SK-MEL-5 (cell line): Measurements from ENCODE around the gene KCNK7. TPM values are rescaled to one million over a fixed set of nuclear protein-coding genes. Genes with fewer than 3 reads are reported as not detected.

ENCODE experiments used
- DNase-seq: peaks from one replicate; pipeline ENCODE4 v3.0.0-alpha.2; 2016; ENCODE audit warnings: low read depth, low spot score
- in situ Hi-C: cut with HindIII; loops from 2 replicates; pipeline ENCODE4 v1.10.0; 2016; ENCODE audit warnings: low sequenced_read_pairs, high pct_unique_total_duplicates, low pct_unique_long_range_greater_than_20kb
- total RNA-seq: library from RNA; depleted of rRNA; stranded (reverse); fragments of >200 nt; shearing (Covaris generic); gene quantifications from 2 replicates; pipeline ENCODE4 v1.2.3, GENCODE V29; 2014

KCNK7 gene
- total RNA-seq, 1 experiment from 2014 or later, result not detected

DNA sequence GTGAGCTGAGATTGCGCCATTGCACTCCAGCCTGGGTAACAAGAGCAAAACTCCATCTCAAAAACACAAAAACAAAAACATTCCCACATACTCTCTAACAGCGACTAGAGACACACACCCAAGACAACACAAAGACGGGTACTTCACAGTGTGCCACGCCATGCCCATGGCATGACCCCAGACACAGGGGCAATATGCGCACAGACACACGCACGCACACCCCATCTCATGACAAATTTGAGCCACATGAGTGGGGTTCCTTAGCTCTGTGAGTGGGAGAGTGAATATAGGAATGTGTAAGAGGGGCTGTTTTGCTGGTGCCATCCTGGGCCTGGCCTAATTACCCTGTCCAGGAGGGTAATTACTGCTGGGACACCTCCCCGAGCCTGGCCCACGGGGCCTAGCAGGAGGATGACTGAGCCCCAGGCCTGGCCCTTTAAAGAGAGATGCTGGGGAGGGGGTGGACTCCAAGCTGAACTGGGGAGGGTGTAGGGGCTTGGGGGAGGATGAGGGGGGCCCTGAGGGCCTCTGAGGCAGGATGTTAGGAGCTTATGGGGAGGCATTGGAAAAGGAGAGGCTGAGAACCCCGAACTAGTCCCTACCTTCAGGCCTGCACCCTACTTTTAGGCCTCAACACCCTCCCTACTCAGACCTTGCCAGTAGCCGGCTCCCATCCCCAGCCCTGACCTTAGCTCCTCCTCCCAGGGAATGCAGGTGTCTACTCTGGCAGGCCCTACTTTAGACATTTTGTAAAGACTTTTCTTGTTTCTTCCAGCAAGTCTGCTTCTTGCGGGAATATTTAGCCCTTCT lies 38.9 kb downstream of the KCNK7 start:
- no peak for DNase-seq
- in situ Hi-C loops, result no loop called here

DNA sequence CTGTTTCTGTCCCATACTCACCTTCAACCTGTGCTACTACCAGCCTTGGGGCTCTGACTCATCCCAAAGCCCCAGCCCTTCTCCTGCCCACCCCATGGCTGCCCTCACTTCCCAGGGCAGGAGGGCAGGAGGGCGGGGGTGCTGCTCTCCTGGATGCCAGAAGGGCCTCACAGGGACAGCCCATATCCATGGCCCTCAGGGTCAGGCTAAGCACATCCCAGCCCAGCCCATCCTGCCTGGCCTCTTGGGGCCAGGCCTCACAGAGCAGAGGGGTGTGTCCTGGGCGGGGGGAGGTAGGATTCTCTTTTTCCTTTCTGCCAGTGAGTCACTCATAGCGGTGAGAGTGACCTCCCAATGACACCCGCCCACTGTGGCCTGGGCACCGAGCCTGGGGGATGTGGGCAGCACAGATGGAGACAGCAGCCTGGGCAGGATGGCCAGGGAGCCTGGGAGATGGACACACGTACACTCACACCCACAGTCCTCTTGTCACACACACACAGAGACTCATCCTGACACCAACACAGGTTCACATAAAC lies 39.8 kb downstream of the KCNK7 start:
- DNase-seq, result no peak
- in situ Hi-C loops, result no loop called here

DNA sequence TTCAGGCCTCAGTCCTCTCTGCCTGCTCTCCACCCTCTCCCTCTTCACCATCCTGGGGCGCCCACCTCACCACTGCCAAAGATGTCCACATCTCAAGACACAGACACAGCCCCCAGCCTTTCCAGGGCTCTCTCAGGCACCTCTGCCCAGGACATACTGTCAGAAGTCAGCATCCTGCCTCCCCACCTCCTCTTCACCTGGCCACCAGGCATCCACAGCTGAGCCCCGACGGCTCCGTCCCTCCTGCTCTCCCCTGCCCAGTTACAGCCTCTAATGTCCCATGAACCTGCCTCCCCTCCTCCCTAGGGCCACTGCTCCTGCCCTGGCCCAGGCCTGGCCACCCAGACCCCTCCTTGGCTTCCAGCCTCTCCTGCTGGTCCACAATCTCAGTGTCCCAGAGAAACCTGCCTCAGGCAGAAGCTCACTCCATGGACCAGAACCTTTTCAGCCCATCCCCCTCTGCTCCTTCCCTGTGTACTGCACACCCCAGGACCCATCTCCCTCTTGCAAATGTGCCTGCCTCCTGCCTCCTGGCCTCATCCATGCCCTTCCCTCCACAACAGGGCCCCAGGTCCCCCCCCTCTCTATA lies 40.7 kb downstream of the KCNK7 start:
- no peak for DNase-seq
- in situ Hi-C loops, result no loop called here

DNA sequence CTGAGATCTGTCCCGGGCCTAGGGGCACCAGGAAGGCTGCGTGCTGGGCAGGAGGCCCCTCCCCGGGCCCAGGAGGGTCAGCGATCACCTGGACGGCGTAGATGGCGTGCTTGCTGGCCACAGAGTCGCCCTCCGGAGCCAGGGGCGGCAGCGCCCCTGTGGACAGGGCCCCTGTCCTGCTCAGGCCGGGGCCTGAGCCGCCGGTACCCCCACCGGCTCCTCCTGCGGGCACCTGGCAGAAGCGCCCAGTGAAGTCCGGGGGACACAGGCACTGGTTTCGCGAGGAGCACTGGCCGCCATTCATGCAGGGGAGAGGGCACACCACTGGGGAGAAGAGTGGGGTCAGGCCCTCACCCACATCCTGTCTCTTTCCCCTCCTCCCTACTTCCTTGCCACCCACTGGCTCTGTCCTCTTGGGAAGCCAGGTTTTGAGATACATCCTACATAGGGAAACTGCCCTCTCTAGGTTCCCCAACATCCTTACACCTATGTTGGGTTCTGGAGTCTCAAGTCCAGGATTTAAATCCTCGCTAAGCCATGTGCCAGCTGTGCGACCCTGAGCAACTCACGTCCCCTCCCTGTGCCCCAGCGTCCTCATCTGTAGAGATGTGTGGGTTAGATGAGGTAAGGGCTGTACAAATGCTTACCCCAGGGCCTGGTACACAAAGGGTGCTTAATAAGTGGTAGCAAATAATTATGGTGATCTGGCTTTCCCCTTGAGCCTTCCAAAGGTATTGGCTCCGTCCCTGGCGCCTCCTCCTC lies 41.4 kb downstream of the KCNK7 start:
- in situ Hi-C loops, result no loop called here
- no peak for DNase-seq

DNA sequence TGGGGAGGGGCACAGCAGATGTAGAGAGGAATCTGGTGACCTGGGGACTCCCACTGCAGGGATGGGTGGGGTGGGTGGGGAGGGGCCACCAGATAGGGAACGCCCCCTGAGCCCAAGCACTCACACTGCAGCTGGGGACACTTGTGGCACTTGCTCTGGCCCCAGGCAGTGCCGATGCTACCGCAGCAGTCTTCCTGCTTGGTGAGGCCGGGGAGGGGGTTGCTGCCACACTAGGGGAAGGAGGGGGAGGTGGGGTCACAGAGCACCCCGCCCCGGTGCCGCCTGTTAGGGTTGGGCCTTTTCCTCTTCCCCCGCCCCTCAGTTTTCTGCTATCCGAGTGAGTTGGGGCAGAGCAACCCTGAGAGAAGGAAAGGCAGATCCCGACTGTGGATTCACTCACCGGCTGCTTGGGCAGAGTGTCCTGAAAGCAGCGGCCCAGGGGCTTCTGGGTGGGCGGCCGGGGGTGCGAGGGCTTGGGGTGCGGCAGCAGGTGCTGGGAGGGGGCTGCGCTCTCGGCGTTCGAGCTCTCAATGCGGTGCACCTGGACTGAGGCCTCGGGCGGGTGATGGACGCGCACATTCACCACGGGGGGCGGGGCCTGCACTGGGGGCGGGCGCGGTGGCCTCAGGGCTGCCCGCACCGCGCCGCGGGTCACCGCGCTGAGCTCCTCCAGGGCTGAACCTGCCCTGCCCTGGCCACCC lies 42.1 kb downstream of the KCNK7 start:
- DNase-seq, result no peak
- in situ Hi-C loops, result no loop called here

DNA sequence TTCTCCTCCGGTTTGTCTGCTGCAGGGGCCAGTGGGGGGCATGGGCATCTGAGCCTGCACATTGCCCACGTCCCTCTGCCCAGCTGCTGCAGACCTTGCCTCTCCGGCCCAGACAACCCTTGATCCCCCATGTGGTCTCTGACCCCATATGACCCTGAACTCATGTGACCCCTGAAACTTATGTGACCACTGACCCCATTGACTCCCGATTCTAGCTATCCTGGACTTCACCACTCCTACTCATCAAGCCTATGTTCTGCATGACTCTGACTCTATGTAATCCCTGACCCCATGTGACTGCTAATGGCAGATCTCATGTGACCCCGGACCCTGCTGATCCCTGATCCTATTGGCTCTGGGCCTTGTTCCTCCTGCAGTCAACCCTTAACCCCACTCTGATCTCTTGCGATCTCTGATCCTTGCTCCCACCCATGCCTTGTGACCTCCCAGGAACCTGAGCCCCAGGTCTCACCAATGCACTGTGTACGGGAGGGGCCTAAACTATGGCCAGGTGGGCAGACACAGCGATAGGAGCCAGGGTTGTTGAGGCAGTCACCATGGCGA lies 43.1 kb downstream of the KCNK7 start:
- peak; percentile 32 for DNase-seq
- in situ Hi-C loops, result no loop called here

DNA sequence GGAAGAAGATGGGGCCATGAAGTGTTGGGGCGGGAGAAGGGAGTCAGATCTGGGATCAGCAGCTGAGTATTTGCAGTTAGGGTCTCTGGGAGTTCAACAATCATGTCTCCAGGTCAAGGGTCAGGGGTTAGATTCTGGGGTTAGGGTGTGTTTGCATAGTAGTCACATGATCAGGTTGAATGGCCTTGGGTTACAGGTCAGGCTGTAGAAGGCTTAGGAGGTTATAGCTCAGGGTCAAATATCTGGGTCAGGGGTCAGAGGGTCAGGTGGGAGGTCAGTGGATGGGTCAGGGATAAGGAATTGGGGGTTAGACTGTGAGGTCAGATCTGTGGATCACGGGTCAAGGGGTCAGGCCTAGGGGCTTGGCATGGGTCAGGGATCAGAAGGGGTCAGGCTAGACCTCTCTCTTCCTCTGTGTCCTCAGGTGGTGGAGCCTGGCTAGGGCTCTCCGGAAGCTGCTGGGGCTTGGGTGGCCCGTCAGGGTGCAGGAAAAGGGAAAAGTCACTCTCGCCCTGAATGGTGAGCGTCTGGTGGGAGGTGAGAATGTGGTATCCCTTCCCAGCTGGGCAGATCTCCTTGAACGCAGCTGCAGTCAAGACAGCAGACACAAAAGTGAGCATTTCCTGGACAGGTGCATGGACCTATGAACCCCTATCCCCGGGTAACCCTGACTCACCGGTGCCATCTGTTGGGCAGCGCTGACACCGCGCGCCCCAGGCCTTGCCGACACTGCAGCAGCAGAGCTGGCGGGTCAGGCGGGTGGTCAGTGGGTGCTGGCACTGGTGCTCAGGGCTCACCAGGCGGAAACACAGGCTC lies 43.8 kb downstream of the KCNK7 start:
- DNase-seq, result peak; percentile 43
- in situ Hi-C loops, result no loop called here

DNA sequence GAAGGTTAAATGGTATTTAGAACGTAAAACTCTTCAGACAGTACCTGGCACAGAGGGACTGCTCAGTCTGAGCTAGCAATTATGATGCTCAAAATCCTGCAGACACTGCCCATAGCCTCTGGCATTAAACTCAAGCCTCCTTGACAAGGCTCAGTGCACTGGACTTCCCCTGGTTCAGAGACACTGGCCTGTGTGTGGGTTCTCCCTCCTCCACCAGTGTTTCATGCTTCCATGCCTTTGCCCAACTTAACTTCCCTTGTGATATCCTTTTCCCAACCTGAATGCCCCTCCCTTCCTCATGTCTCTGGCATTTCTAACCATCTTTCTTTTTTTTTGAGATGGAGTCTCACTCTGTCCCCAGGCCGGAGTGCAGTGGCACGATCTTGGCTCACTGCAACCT lies 46.5 kb downstream of the KCNK7 start:
- in situ Hi-C loops, result no loop called here
- no peak for DNase-seq

DNA sequence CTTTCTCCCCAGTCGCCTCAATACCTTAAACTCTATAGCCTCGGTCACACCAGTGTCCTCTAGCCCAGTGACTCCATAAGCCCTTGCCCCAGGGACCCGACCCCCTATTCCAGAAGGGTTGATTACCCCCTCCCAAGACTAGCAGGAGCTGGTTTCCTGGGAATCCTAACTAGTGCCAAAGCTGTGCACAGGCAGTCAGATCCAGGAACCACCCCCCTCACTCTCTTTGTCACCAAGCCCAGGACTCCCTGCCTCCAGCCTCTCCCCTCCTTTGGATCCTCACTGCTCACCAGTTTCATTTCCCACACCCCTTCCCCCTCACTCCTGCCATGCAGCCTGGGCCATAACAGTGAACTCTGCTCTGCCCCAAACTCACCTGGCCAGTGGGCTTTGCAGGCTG lies 47.2 kb downstream of the KCNK7 start:
- no peak for DNase-seq
- in situ Hi-C loops, result no loop called here

DNA sequence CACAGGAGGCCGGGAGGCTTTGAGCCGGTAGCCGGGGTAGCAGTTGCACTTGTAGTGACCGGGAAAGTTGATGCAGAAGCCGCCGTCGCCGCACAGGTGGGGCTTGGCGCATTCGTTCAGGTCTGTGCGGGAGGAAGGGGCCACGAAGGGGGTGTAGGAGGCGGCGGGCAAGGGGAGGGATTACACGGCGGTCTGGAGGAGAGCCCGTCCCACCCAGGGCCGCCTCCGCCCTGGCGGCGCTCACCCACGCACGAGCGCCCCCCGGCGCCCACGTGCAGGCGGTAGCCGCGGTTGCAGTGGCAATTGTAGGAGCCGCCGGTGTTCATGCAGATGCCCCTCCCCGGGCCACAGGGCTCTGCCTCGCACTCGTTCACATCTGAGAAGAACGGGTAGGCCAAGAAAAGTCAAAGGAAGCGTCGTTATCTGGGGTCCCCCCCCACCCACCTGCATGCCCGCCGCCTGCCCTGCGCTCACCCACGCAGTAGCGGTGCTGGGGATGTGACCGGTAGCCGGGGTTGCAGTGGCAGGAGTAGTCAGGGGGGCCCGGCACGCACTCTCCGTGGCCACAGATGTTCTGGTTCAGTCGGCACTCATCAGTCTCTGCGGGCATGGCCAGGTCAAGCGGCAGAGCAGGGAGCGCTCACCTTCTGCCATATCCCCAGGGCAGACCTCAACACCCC lies 48.0 kb downstream of the KCNK7 start:
- in situ Hi-C loops, result no loop called here
- DNase-seq, result no peak

DNA sequence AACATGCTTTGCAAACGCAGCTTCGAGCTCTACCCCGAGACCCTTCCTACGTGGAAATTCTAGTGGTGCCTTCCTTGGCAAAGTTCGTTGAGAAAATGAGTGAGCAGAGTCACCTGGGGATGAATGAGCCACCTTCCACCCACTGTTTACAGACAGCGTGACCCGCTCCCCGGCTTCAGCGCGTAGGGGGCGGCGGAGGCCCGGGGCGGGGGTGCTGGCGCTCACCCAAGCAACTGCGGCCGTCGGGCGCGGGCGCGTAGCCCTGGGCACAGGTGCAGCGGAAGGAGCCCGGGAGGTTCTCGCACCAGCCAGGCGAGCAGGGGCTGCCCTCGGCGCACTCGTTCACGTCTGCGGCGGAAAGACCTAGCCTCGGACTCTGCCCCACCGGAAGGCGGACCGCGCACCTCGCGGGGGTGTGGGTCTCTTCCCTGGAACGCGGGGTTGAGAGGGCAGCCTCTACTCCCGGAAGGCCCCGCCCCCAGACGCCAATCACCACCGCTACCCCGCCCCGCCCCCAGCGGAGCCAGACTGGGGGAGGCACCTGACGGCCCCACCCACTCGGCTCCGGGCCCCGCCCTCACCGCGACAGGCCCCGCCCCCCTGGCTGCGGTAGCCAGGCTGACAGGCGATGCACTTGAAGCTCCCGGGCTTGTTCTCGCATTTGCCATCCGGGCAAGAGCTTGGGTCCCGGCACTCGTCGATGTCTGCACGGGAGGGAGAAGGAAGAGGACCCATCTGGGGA lies 49.2 kb downstream of the KCNK7 start:
- peak; percentile 48 for DNase-seq

DNA sequence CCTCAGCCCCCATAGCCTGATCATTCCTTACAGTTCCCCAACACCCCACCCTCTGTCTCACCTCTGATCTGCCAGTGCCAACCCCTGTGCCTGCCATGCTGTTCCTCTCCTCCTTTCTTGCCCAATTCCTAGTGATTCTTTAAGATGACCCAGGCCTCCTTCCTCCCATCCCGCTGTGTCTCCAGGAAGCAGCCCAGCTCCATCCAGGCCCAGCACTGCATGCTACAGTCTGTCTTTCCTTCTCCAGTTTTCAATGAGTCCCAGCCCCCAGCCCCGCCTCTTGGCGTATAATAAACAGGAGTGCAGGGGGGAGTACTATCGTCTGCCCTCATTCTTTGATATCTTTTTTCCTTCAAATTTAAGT lies 49.8 kb downstream of the KCNK7 start:
- in situ Hi-C loops, result no loop called here
- no peak for DNase-seq

More for the DNA sequence above, 49.2 kb downstream of the KCNK7 start:
- in situ Hi-C loops, result no loop called here
